Measurements from ENCODE around the gene SLC8A1.

Gene SLC8A1

GRCh38 chr2:40456926-40457325, 5.0 kb upstream of the SLC8A1 start:
- ATAC-seq = no peak
- TF ChIP-seq SNAI2 (CRISPR knock-in tag; IDR thresholded peaks at IDR 0.05) (no peak), OSR1 (CRISPR knock-in tag; IDR thresholded peaks at IDR 0.05) (no peak), ZFP3 (CRISPR knock-in tag; IDR thresholded peaks at IDR 0.05) (no peak), ARNTL (CRISPR knock-in tag; IDR thresholded peaks at IDR 0.05; ENCODE audit: borderline replicate concordance, low read depth) (no peak), PATZ1 (CRISPR knock-in tag; IDR thresholded peaks at IDR 0.05; ENCODE audit: borderline replicate concordance) (no peak)

DNA sequence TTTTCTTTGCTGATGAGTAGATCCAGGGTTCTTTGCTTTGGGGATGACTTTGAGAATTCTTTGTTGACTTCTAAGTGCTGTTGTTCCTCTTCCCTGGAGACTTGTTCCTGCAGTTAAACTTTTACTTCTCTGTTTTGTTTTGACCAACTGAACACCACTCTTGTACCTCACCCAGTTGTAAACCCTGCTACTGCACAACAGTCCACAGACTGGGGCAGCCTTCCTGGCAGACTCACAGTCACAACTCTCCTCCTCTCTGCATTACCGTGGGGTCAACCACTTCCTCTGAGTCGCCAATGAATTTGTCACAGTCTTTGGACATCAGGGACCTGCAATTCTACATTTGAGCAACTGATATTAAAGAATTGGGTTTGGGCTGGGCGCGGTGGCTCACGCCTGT, 3.8 kb upstream of the SLC8A1 start:
- TF ChIP-seq ZNF565 (CRISPR knock-in tag; conservative IDR thresholded peaks at IDR 0.05; ENCODE audit: low read depth) = no peak
- no peak for TF ChIP-seq ZNF8 (CRISPR knock-in tag; IDR thresholded peaks at IDR 0.05)
- no peak for TF ChIP-seq ZC3H10 (CRISPR knock-in tag; IDR thresholded peaks at IDR 0.05)
- no peak for TF ChIP-seq PPARA (CRISPR knock-in tag; IDR thresholded peaks at IDR 0.05; ENCODE audit: borderline replicate concordance)
- no peak for TF ChIP-seq ZFP30 (CRISPR knock-in tag; IDR thresholded peaks at IDR 0.05)
- TF ChIP-seq PATZ1 (CRISPR knock-in tag; IDR thresholded peaks at IDR 0.05; ENCODE audit: borderline replicate concordance) = no peak
- TF ChIP-seq ZNF70 (CRISPR knock-in tag; IDR thresholded peaks at IDR 0.05) = no peak
- no peak for TF ChIP-seq ESRRG (CRISPR knock-in tag; IDR thresholded peaks at IDR 0.05)
- no peak for TF ChIP-seq TSHZ2 (CRISPR knock-in tag; IDR thresholded peaks at IDR 0.05)
- no peak for TF ChIP-seq CSDC2 (CRISPR knock-in tag; IDR thresholded peaks at IDR 0.05)
- no peak for TF ChIP-seq RARB (CRISPR knock-in tag; IDR thresholded peaks at IDR 0.05)
- no peak for TF ChIP-seq CREB5 (CRISPR knock-in tag; IDR thresholded peaks at IDR 0.05; ENCODE audit: low read depth)
- no peak for TF ChIP-seq ISL1 (CRISPR knock-in tag; IDR thresholded peaks at IDR 0.05)
- TF ChIP-seq TCF4 (CRISPR knock-in tag; IDR thresholded peaks at IDR 0.05; ENCODE audit: borderline replicate concordance) = no peak
- no peak for TF ChIP-seq OSR1 (CRISPR knock-in tag; IDR thresholded peaks at IDR 0.05)
- TF ChIP-seq CSRNP3 (CRISPR knock-in tag; IDR thresholded peaks at IDR 0.05) = no peak
- no peak for TF ChIP-seq ARNTL (CRISPR knock-in tag; IDR thresholded peaks at IDR 0.05; ENCODE audit: borderline replicate concordance, low read depth)
- no peak for TF ChIP-seq POU6F1 (CRISPR knock-in tag; IDR thresholded peaks at IDR 0.05; ENCODE audit: borderline replicate concordance, low read depth)
- no peak for TF ChIP-seq ZFP3 (CRISPR knock-in tag; IDR thresholded peaks at IDR 0.05)
- ATAC-seq = no peak

Measured in SK-N-SH treated with all-trans-retinoic acid at 6 μM for 48 hours (cell line).